ENCODE results near the gene PRDM1.

Gene PRDM1

DNA sequence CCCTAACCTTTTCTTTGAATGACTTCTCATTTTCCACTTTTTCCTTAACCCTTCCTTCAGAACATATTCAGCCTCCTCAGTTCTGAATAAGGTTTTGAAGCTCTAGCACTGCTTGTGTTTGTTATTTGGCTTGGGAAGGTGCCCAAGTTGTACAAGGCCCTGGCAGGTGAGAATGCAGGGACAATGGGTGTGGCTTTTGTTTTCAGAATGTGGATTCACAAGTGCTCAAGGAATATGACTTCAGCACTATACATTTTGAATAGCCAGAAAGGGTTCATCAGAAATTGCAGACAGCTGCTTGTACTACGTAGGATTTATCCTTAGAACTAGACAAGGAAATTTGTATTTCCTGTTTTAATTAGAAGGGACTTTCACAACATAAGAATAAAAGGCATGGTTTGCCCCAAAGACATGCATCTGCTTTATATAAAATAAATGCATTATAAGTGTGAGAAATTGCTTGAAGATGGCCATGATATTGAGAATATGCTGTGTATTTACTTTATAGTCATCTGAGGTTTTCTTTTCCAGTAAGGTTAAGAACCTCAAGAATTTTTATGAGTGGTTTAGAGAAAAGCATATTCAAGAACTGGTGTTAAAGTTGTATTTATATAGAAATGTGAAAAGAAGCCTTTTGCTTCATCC lies 29.3 kb upstream of the PRDM1 start:
- TF ChIP-seq, protein P1, sequence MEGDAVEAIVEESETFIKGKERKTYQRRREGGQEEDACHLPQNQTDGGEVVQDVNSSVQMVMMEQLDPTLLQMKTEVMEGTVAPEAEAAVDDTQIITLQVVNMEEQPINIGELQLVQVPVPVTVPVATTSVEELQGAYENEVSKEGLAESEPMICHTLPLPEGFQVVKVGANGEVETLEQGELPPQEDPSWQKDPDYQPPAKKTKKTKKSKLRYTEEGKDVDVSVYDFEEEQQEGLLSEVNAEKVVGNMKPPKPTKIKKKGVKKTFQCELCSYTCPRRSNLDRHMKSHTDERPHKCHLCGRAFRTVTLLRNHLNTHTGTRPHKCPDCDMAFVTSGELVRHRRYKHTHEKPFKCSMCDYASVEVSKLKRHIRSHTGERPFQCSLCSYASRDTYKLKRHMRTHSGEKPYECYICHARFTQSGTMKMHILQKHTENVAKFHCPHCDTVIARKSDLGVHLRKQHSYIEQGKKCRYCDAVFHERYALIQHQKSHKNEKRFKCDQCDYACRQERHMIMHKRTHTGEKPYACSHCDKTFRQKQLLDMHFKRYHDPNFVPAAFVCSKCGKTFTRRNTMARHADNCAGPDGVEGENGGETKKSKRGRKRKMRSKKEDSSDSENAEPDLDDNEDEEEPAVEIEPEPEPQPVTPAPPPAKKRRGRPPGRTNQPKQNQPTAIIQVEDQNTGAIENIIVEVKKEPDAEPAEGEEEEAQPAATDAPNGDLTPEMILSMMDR (IDR thresholded peaks at IDR 0.05; ENCODE audit: insufficient read depth, low read depth, low read length, missing control alignments), result no peak
- H3K4me3 ChIP-seq (ENCODE audit: low read length), result no peak overlapping the region
- peak; percentile 51 for DNase-seq (ENCODE audit: low read depth)

DNA sequence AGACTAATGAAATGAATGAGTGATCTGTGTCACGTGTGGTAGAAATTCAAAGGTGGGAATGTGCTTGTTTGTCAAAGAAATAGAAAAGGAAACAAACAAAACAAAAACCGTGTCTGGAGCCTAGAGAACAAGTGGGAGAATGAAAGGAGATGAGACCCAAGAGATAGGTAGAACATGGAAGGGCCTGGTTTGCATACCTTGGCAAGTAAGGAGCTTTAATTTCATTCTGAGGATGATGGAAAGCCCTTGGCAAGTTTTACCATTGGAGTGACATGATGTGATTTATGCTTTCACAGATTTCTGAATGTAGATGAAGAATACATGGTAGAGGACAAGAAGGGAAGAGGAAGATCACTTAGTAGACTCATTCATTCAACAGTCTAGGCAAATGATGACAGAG lies 26.8 kb upstream of the PRDM1 start:
- DNase-seq (ENCODE audit: low read depth), result no peak
- TF ChIP-seq, protein P1 (IDR thresholded peaks at IDR 0.05; ENCODE audit: insufficient read depth, low read depth, low read length, missing control alignments), result no peak
- no peak overlapping the region for H3K4me3 ChIP-seq (ENCODE audit: low read length)

DNA sequence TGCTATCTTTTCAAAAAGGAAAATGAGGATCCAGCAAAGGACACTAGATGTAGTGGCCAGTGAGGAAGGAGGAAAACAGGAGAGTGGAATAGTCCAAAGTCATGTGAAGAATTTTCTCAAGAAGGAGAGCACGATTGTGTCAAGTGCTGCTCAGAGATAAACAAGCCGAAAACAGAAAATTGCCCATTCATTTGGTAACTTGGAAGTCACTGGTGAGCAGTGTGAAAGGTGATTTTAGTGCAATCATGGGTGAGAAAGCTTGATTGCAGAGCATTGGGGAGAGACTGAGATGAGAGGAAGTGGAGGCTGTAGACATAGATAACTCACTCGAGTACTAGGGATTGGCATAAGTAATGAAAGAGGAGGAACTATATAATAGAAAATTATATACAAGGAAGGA lies 26.0 kb upstream of the PRDM1 start:
- TF ChIP-seq, protein P1 (IDR thresholded peaks at IDR 0.05; ENCODE audit: insufficient read depth, low read depth, low read length, missing control alignments), result no peak
- H3K4me3 ChIP-seq (ENCODE audit: low read length), result no peak overlapping the region
- DNase-seq (ENCODE audit: low read depth), result no peak

DNA sequence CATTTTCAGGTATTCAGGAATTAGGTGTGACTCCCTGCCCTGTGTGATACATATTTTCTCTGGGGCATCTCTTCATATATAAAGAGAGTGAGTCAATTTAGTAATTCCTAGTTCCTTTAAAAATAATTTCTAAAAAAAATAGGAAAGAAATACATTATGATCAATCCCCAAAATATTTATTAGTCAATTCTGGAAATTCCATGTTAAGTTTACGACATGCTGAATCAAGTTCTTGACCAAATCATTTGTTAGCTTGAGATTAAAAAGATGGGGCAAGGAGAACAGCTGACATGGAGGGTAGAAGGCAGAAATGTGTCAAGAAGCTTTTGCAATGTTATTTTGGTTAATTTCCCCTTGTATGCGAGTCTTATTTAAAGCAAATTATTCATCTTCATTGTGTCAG lies 22.7 kb upstream of the PRDM1 start:
- peak; percentile 89 for DNase-seq (ENCODE audit: low read depth)
- TF ChIP-seq, protein P1 (IDR thresholded peaks at IDR 0.05; ENCODE audit: insufficient read depth, low read depth, low read length, missing control alignments), result no peak
- H3K4me3 ChIP-seq (ENCODE audit: low read length), result no peak overlapping the region

DNA sequence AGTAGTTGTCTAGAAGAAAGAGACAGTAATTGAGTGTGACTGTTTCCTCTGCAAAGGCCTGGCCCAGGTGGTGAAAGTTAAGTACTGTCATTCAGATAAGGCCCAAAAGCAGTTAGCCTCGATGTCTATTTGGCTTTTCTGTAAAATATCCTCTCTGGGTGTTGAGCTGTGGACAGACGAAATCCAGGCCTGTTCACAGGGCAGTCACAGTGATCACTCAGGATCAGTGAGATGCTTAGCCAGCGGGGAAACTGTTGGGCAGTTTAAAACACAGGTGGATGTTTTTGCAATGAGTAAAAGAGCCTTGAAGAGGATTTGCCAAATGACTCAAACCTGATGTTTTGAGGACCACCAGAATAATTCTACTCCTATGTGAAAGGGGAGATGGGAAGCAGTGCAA lies 22.0 kb upstream of the PRDM1 start:
- TF ChIP-seq, protein P1 (IDR thresholded peaks at IDR 0.05; ENCODE audit: insufficient read depth, low read depth, low read length, missing control alignments), result no peak
- DNase-seq (ENCODE audit: low read depth), result no peak
- no peak overlapping the region for H3K4me3 ChIP-seq (ENCODE audit: low read length)

DNA sequence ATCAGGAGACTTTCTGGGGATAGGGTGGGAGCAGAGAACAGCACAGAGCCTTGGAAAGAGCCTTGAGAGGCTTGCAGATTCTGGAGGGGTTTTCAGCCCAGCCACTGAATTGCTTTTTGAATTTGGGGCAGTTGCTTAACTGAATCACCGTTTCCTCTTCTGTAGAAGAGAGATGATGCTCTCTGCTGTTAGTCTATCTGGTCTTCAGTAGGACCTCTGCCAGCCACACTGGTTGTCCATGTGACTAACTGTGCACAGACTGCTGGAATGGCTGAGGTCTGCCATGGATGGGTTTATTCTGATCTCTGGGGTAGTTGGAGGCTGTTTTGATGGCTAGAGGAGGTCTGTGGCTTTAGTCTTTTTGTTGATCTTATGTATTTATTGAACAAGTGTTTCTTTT lies 21.4 kb upstream of the PRDM1 start:
- TF ChIP-seq, protein P1 (IDR thresholded peaks at IDR 0.05; ENCODE audit: insufficient read depth, low read depth, low read length, missing control alignments), result no peak
- DNase-seq (ENCODE audit: low read depth), result no peak
- H3K4me3 ChIP-seq (ENCODE audit: low read length), result no peak overlapping the region

DNA sequence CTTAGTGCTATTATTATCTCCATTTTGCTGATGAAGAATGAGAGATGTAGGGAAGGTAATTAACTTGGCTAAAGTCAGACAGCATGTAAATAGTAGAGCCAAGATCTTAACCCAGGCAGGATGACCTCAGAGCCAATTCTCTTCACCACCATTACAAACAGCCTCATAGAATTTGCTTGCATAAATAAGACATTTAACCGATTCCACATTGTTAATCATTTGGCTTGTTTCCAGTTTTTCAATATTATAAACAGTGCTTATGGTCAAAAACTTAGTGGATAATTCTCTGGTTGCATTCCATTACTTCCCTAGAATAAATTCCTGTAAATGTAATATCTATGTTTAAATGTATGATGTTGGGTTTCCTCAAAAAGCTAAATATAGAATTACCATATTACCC lies 19.1 kb upstream of the PRDM1 start:
- TF ChIP-seq, protein P1 (IDR thresholded peaks at IDR 0.05; ENCODE audit: insufficient read depth, low read depth, low read length, missing control alignments), result no peak
- no peak for DNase-seq (ENCODE audit: low read depth)

More for the DNA sequence above, 19.1 kb upstream of the PRDM1 start:
- no peak overlapping the region for H3K4me3 ChIP-seq (ENCODE audit: low read length)
